NB4 (cell line): Measurements from ENCODE around the gene TRAPPC8.
"Not testable (repeated sequence)": the region's sequence is repeated elsewhere in the genome, so short reads cannot be mapped to it uniquely, and the experiment has no call there.

ENCODE experiments used
- POLR2A ChIP-seq: IDR thresholded peaks from 2 replicates; pipeline ENCODE4 v1.6.1; 2011; ENCODE audit warnings: mild to moderate bottlenecking; ENCODE audit not compliant: insufficient read length; ENCODE audit errors: extremely low read depth
- TF ChIP-seq, protein P1 (sequence below): IDR thresholded peaks from one replicate; pipeline ENCODE4 v1.5.1; 2012; ENCODE audit warnings: low read depth, low read length

DNA sequence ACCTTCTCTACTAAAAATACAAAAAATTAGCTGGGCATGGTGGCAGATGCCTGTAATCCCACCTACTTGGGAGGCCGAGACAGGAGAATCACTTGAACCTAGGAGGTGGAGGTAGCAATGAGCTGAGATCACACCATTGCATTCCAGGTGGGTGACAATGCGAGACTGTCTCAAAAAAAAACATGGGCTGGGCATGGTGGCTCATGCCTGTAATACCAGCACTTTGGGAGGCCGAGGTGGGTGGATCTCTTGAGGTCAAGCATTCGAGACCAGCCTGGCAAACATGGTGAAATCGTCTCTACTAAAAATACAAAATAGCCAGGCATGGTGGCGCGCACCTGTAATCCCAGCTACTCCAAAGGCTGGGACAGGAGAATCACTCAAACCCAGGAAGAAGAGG lies 43.2 kb downstream of the TRAPPC8 start:
- TF ChIP-seq, protein P1, sequence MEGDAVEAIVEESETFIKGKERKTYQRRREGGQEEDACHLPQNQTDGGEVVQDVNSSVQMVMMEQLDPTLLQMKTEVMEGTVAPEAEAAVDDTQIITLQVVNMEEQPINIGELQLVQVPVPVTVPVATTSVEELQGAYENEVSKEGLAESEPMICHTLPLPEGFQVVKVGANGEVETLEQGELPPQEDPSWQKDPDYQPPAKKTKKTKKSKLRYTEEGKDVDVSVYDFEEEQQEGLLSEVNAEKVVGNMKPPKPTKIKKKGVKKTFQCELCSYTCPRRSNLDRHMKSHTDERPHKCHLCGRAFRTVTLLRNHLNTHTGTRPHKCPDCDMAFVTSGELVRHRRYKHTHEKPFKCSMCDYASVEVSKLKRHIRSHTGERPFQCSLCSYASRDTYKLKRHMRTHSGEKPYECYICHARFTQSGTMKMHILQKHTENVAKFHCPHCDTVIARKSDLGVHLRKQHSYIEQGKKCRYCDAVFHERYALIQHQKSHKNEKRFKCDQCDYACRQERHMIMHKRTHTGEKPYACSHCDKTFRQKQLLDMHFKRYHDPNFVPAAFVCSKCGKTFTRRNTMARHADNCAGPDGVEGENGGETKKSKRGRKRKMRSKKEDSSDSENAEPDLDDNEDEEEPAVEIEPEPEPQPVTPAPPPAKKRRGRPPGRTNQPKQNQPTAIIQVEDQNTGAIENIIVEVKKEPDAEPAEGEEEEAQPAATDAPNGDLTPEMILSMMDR = not testable (repeated sequence)
- not testable (repeated sequence) for TF ChIP-seq POLR2A
